ENCODE data around the gene COMMD3.

Gene COMMD3

GRCh38 chr10:22320591-22321155 is 4.5 kb downstream of the COMMD3 start, which contains the start of gene BMI1:
Gene BMI1 (plus strand): TSS chr10:22321099. CDS start chr10:22326450, 5,351 bp downstream.
- DNase-seq = peak; percentile 23

- peak; percentile 47 for DNase-seq
Measured at GRCh38 chr10:22321156-22321923, 5.2 kb downstream of the COMMD3 start.

- no peak for DNase-seq
Measured at GRCh38 chr10:22321924-22322640, 5.9 kb downstream of the COMMD3 start.

GRCh38 chr10:22322641-22323160 is 6.5 kb downstream of the COMMD3 start:
- DNase-seq = no peak

GRCh38 chr10:22323538-22324305 is 7.5 kb downstream of the COMMD3 start:
- DNase-seq = no peak

GRCh38 chr10:22324413-22324812 is 8.2 kb downstream of the COMMD3 start:
- DNase-seq = no peak

GRCh38 chr10:22324893-22325271 is 8.7 kb downstream of the COMMD3 start:
- no peak for DNase-seq

- peak; percentile 19 for DNase-seq
Measured at GRCh38 chr10:22325272-22326144, 9.3 kb downstream of the COMMD3 start.

GRCh38 chr10:22326145-22326702 is 10.0 kb downstream of the COMMD3 start:
- DNase-seq = no peak

- DNase-seq = no peak
Measured at GRCh38 chr10:22329150-22329549, 13.0 kb downstream of the COMMD3 start.

- no peak for DNase-seq
Measured at GRCh38 chr10:22332116-22332692, 16.0 kb downstream of the COMMD3 start.

- DNase-seq = no peak
Measured at GRCh38 chr10:22333167-22333974, 17.2 kb downstream of the COMMD3 start.

GRCh38 chr10:22333975-22334282 is 17.7 kb downstream of the COMMD3 start:
- no peak for DNase-seq

- DNase-seq = no peak
Measured at GRCh38 chr10:22334414-22335172, 18.4 kb downstream of the COMMD3 start.

- DNase-seq = no peak
Measured at GRCh38 chr10:22335173-22335933, 19.2 kb downstream of the COMMD3 start.

- DNase-seq = no peak
Measured at GRCh38 chr10:22338185-22338900, 22.2 kb downstream of the COMMD3 start.

GRCh38 chr10:22338931-22339330 is 22.7 kb downstream of the COMMD3 start:
- DNase-seq = no peak

GRCh38 chr10:22339761-22340328 is 23.7 kb downstream of the COMMD3 start:
- DNase-seq = no peak
